Measurements from ENCODE around the gene REG4.

The REG4 gene

GRCh38 chr1:119778886-119779560, 32.2 kb downstream of the REG4 start:
- DNase-seq = no peak

- DNase-seq = no peak
Measured at GRCh38 chr1:119778359-119778758, 32.9 kb downstream of the REG4 start.

GRCh38 chr1:119774746-119775490, 36.3 kb downstream of the REG4 start:
- no peak for DNase-seq

- DNase-seq = peak; percentile 55
Measured at GRCh38 chr1:119773711-119774241, 37.5 kb downstream of the REG4 start.

GRCh38 chr1:119772298-119772697, 39.0 kb downstream of the REG4 start:
- DNase-seq = no peak

GRCh38 chr1:119771770-119772169, 39.5 kb downstream of the REG4 start:
- DNase-seq = peak; percentile 15

GRCh38 chr1:119771016-119771415, 40.2 kb downstream of the REG4 start:
- peak; percentile 13 for DNase-seq

GRCh38 chr1:119768778-119769177, 42.5 kb downstream of the REG4 start, which contains the start of gene HMGCS2:
Gene HMGCS2, minus strand, starts transcription at chr1:119768905. Its CDS starts 61 bp downstream, at chr1:119768844.
- DNase-seq = no peak

- no peak for DNase-seq
Measured at GRCh38 chr1:119767486-119767885, 43.8 kb downstream of the REG4 start.

- DNase-seq = no peak
Measured at GRCh38 chr1:119766374-119766794, 44.9 kb downstream of the REG4 start.

GRCh38 chr1:119764220-119764619, 47.0 kb downstream of the REG4 start:
- no peak for DNase-seq

GRCh38 chr1:119762953-119763352, 48.3 kb downstream of the REG4 start:
- no peak for DNase-seq

- DNase-seq = no peak
Measured at GRCh38 chr1:119762409-119762808, 48.9 kb downstream of the REG4 start.

GRCh38 chr1:119758584-119758983, 52.7 kb downstream of the REG4 start:
- DNase-seq = no peak

- DNase-seq = no peak
Measured at GRCh38 chr1:119752592-119752991, 58.7 kb downstream of the REG4 start.

- DNase-seq = no peak
Measured at GRCh38 chr1:119748040-119748439, 63.2 kb downstream of the REG4 start.

GRCh38 chr1:119747451-119747850, 63.8 kb downstream of the REG4 start:
- no peak for DNase-seq

- DNase-seq = no peak
Measured at GRCh38 chr1:119745034-119745433, 66.2 kb downstream of the REG4 start.

GRCh38 chr1:119744598-119744942, 66.7 kb downstream of the REG4 start:
- DNase-seq = no peak
